Gastrocnemius medialis (tissue), 4 donors: ENCODE data around the gene USP12.

Experiments used
- CTCF ChIP-seq, 5 experiments: fragments of 450-650 bp in 3 of 5; fragments of 200-600 bp in 2 of 5; sonication (generic) in 2 of 5; IDR thresholded peaks in 4 of 5; conservative IDR thresholded peaks in 1 of 5; 1 replicate in 4 of 5; 2 replicates in 1 of 5; pipeline ENCODE4 v1.5.1; 2016 to 2019; ENCODE audit warnings: antibody characterized with exemption in 5 of 5, mild to moderate bottlenecking in 3 of 5, moderate library complexity in 3 of 5
- POLR2A ChIP-seq, 2 donors: fragments of 450-650 bp; IDR thresholded peaks; one replicate each; pipeline ENCODE4 v1.6.1; 2017; ENCODE audit warnings: antibody characterized with exemption in 2 of 2, mild to moderate bottlenecking in 2 of 2, moderate library complexity in 2 of 2

DNA sequence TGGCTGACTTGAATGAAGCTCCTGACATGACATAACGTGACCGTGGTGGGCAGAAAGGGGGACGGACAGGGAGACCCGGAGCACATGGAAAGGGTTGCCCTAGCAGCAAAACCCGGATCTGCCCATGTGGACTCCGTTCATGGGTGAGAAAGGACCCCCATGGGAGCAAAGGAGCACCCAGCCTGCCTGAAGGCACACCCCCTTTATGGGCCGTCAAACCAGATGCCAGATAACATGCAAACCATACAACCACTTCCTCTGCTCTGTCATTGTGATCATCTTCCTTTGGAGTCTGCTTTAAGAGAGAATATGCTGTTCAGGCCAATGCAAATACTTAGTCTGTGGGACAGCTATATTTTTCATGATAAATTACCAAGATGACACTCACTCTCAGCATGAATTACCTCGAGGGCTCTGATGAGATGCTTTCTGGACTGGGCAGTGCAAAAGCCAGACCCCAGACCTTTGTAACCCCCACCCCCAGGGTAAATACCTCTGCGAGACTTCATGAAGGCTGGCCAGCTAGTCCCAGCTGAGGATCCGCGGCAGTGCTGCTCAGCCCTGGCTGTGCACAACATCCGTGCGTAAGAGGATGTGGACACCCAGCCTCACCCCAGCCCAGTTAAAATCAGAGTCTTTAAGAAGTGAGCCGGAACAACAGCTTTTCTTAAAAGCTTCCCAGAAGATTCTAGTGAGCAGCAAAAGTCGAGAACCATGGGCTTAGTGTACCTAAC is 126.6 kb downstream of the USP12 start:
- TF ChIP-seq CTCF (IDR thresholded peaks at IDR 0.05 in 4 of 5, conservative IDR thresholded peaks at IDR 0.05 in 1 of 5) (no peak), POLR2A (IDR thresholded peaks at IDR 0.05) (no peak)
